HG03460 (cell line): ENCODE results near the gene C19orf53.
"Not testable (repeated sequence)": the region's sequence is repeated elsewhere in the genome, so short reads cannot be mapped to it uniquely, and the experiment has no call there.

Experiments
- ATAC-seq: cut with Tn5 transposase; IDR thresholded peaks from one replicate; pipeline ENCODE4 v1.9.1; 2021; ENCODE audit not compliant: unreplicated experiment

C19orf53 gene

DNA sequence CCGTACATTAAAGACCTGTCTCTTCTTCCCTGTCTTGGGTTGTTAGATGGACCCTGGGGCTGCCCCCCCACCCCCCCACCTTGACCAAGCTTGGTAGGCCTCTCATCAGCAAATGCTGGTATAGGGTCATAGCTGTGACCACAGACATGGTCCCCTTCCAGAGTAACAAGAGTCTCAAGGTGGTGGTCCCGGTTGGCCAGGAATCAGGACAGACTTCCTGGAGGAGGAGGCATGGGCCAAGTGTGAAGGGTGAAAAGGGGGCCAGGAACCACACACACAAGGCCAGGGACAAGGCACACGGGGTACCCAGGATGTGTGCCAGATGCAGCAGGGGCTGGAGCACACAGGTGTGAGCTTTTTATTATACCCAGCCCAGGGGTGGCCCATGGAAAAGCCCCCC, 11.0 kb upstream of the C19orf53 start:
- ATAC-seq: no peak

DNA sequence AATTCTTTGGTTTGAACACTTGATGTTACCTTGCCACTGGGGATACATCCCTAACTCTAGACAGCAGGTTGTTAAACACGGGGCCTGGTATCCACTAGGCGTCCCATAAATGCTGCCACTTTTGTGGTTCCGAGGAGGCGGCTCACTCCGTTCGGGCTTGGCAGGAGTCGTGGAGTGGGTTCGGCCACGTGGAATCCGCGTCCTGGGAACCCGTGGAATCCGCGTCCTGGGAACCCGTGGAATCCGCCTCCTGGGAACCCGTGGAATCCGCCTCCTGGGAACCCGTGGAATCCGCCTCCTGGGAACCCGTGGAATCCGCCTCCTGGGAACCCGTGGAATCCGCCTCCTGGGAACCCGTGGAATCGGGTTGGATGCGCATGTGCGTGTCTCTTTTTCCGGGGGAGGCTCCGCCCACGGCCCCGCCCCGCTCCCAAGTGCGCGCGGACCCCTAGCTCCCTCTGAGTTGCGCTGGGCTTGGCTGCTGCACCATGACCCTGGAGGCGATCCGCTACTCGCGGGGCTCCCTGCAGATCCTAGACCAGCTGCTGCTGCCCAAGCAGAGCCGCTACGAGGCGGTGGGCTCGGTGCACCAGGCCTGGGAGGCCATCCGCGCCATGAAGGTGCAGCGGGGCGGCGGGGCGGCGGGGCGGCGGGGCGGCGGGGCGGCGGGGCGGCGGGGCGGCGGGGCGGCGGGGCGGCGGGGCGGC, 10.0 kb upstream of the C19orf53 start, which contains the start of gene MRI1:
Gene MRI1 (plus strand): TSS at position 422 of the 707 bp plus-strand sequence. CDS start 67 bp downstream, at position 489.
- ATAC-seq: peak; percentile 49

DNA sequence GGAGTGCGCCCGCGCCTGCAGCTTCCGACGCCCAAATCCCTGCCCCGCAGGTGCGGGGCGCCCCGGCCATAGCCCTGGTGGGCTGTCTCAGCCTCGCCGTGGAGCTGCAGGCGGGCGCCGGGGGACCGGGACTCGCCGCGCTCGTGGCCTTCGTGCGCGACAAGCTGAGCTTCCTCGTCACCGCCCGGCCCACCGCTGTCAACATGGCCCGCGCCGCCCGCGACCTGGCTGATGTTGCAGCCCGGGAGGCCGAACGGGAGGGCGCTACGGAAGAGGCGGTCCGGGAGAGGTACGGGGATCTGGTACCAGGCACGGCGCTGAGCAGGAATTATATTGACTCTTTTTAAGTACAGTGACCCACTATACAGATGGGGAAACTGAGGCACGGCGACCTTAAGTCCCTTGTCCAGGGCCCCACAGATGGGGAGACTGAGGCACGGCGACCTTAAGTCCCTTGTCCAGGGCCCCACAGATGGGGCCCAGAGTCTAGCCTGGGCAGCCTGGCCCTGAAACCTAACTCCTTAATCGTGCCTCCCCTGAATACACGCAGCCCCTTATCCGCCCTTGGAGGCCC, 9.3 kb upstream of the C19orf53 start:
- ATAC-seq: no peak

DNA sequence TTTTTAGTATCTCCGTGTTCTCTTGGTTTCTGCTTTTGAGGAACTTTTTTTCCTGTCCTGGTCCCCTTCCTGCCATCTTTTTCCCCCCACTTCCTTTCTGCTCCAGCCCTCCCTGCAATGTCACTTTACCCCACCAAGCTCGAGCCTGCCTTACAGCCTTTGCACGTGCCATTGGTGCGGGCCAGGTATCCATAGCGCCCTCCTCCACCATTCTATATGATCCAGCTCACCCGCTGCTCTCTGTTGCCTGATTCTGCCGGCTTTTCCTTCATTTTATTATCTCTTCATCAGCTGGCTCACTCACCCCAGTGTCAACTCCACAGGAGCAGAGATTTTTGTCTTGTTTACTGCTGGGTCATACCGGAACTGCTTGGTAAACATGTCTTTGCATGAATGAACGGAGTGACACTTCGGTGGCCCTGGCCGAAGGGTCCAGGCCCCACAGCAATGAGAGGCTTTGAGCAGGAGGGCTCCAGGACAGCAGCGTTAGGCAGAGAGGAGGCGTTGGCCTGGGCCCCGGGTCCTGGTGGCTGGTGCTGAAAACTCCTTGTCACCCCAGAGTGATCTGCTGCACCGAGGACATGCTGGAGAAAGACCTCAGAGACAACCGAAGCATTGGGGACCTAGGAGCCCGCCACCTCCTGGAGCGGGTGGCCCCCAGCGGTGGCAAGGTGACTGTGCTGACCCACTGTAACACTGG, 8.7 kb upstream of the C19orf53 start:
- no peak for ATAC-seq

DNA sequence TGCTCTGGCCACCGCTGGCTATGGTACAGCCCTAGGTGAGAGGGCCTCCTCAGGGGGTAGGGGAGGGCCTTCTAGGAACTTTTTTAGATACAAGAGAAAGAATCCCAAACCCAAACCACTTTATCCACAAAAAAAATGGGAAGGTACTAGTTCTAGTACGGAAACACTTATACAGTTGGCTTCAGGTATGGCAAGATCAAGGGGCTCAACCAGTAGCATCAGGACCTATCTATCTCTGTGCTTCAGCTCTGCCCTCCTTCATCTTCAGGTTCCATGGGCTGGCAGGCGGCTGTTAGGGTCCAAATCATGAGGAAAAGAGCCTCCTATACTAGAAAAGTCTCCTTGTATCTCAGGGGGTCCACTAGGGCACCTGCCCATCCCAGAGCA, 8.2 kb upstream of the C19orf53 start:
- ATAC-seq: no peak

DNA sequence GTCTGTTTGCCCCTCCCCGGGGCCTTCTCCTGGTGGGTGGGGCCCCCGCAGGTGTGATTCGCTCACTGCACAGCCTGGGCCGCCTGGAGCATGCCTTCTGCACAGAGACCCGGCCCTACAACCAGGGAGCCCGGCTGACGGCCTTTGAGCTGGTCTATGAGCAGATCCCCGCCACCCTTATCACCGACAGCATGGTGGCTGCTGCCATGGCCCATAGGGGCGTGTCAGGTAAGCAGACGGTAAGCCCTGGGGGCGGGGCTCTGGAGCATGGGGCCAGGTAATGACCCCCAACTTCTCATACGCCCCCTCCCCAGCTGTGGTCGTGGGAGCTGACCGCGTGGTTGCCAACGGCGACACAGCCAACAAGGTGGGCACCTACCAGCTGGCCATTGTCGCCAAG, 5.7 kb upstream of the C19orf53 start:
- ATAC-seq: no peak

DNA sequence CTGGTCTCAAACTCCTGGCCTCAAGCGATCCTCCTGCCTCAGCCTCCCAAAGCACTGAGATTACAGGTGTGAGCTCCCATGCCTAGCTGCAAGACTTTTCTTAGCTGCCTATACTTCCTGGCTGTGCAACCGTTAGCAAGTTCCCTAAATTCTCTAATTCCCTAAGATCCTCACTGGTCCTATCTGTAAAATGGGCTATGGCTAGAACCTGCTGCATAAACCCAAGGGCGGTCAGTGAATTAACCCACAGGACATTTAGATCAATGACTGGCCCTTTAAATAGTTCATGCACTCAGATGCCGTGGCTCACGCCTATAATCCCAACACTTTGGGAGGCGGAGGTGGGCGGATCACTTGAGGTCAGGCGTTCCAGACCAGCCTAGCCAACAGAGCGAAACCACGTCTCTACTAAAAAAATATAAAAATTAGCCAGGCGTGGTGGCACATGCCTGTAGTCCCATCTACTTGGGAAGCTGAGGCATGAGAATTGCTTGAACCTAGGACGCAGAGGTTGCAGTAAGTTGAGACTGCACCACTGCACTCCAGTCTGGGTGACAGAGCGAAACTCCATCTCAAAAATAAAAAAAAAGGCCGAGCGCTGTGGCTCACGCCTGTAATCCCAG, 4.1 kb upstream of the C19orf53 start:
- no peak for ATAC-seq

DNA sequence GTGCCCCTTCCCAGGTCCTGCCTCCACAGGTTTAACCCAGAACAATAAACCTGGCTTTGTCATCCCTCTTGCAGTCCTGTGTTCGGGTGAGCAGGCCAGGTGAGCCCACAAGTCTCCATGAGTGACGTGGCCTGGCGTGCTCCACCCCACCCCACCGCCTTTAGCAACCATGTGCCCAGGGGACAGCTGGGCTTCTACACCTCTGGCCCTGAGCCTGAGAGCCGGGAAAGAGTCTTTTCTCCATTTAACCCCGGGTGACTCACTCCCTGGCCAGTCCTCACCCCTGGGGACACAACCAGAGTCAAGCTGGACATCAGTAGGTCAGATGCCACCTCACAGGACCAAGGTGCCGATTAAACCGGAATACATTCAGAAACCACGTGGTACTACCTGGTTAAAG, 4.1 kb downstream of the C19orf53 start:
- ATAC-seq: no peak

DNA sequence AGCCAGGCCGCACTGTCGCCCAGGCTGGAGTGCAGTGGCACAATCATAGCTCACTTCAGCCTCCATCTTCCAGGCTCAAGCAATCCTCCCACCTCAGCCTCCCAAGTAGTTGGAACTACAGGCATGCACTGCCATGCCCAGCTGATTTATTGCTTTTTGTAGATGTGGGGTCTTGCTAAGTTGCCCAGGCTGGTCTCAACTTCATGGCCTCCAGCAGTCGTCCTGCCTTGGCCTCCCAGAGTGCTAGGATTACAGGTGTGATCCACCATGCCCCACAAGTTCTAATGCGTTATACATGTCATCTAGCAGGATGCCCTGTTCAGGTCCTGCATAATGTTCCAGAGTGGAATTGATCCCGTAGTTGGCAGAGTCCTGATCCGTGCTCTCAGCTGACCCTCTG, 4.6 kb downstream of the C19orf53 start:
- ATAC-seq: no peak

DNA sequence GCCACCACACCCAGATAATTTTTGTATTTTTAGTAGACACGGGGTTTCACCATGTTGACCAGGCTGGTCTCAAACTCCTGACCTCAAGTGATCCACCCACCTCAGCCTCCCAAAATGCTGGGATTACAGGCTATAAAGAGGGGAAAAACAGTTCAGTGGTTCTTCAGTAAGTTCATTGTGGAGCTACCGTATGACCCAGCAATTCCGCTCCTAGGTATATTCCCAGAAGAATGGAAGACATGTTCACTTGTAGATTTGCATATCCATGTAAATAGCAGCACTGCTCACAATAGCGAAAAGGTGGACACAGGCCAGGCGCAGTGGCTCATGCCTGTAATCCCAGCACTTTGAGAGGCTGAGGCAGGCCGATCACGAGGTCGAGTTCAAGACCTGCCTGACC, 5.5 kb downstream of the C19orf53 start:
- not testable (repeated sequence) for ATAC-seq

DNA sequence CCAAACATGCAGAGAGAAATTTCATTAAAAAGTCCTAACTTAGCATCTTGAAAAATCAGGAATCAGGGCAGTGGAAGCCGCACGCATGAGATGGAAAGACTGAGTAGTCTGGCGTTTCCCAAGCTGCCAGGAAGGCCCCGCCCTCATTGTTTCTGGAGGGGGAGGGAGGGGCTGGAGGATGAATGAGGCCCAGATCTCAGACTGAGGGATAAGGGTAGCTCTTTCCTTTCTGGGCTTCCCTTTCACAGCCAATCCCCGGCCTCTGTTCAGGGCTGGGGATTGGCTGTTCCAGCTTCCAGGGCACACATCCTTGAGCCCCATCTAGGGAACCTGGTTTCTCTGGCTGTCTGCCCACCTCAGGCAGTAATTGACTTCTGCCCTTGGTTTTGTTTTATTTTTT, 7.3 kb downstream of the C19orf53 start:
- no peak for ATAC-seq

DNA sequence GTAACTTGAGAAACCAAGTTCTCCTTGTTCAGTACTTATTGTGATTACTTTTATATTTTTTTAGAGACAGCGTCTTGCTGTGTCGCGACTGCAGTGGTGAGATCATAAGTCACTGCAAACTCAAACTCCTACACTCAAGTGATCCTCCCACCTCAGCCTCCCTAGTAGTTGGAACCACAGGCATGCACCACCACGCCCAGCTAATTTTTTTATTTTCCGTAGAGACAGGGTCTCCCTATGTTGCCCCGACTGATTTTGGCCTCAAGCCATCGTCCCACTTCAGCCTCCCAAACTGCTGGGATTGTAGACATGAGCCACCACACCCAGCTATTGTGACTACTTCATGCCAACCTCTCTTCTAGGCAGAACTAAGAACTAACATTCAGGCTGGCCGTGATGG, 8.3 kb downstream of the C19orf53 start:
- no peak for ATAC-seq

DNA sequence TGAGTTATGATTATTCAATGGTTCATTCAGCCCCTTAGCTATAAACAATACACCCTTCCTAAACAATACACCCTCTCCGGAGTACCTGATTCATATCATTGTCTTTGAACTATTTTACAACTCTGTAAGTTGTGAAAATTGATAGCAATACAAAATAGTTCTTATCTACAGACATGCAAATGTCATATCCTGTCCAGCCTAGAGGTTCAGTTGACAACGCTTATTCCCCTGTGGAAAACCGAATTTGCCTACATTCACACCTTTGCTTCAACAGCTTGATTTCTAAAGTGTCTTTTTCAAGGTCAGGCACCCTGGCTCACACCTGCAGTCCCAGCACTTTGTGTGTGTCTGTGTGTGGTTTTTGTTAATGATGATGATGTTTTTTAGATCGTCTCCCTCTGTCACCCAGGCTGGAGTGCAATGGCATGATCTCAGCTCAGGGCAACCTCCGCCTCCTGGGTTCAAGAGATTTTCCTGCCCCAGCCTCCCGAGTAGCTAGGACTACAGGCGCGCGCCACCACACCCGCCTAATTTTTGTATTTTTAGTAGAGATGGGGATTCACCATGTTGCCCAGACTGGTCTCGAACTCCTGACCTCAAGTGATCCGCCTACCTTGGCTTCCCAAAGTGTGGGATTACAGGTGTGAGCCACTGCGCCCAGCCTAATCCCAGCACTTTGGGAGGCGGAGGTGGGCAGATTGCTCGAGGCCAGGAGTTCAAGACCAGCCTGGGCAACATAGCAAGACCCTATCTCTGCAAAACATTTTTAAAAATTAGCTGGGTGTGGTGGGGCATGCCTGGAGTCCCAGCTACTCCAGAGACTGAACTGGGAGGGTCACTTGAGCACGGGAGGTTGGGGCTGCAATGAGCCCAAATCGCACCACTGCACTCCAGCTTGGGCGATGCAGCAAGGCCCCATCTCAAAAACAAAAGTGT, 9.6 kb downstream of the C19orf53 start:
- ATAC-seq: no peak

DNA sequence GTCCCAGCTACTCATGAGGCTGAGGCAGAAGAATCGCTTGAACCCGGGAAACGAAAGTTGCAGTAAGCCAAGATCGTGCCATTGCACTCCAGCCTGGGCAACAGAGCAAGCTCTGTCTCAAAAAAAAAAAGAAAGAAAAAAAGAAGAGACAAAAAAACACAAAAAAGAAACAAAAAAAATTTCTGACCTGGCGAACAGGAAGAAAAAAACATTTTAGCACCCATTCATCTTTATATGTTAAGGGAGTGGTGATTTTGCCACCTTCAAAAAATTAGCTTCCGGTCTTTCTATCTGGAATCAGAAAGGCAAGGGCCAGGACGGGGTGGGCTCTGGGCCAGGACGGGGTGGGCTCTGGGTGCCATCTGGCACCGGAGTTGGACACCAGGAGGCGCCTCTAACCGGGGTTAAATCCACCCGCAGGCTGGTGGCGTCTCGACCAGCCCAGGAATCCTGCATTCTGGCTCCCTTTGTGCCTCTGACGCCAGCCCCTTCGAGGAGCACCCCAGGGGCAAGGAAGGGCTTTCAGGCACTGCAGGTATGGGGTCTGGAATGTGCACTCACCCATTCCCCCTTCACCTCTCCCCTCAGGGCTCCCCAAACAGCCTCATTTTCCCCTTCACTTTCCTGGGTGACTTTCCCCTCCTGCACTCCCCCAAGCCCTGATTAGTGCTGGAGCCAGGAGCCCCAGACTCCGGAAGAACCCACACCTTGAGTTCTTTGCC, 10.6 kb downstream of the C19orf53 start:
- no peak for ATAC-seq

DNA sequence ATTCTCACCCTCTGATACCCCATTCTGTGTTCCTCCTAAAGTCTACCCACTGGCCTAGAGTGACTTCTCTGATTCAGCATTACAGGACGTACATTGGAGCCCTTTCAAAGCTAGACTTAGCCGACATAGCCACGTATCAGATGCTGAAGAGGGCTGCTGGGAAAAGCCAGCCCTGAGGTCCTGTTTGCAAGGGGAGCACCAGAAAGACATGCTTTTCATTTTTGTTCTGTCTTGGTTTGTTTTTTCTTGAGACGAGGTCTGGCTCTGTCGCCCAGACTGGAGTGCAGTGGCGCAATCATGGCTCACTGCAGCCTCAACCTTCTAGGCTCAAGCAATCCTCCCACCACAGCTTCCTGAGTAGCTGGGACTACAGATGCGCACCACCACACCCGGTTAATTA, 14.7 kb downstream of the C19orf53 start:
- no peak for ATAC-seq

DNA sequence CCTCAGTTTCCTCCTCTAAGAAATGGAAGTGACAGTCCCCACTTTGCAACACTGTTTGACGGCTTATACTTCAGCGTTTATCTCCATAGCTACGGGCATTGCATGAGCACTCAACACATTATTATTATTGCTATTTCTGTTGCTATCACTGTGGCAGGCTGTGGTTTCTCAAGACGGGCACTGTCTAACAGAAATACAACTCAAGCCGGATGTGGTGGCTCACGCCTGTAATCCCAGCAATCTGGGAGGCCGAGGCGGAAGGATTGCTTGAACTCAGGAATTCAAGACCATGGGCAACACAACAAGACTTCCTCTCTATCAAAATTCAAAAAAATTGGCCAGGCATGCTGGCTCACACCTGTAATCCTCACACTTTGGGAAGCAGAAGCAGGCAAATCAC, 16.1 kb downstream of the C19orf53 start:
- ATAC-seq: no peak

DNA sequence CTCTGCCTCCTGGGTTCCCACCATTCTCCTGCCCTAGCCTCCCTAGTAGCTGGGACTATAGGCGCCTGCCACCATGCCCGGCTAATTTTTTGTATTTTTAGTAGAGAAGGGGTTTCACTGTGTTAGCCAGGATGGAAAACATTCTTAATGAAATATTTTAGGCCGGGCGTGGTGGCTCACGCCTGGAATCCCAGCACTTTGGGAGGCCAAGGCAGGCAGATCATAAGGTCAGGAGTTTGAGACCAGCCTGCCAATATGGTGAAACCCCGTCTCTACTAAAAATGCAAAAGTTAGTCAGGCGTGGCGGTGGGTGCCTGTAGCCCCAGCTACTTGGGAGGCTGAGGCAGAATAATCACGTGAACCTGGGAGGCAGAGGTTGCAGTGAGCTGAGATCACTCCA, 19.1 kb downstream of the C19orf53 start:
- ATAC-seq: not testable (repeated sequence)

DNA sequence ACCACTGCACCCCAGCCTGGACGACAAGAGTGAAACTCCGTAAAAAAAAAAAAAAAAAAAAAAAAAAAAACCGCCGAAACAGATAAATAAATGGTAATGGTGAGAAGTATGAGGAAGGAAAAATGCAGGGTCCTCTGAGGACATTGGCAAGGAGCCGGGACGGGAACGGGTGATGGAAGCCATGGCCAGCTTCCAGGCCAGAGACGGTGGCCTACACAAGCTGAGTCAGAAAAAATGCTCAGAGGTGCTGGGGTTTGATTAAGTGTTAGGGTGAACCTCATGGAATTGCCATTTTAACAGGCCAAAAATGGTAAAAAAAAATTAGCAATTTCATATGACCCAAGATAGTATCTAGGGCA, 20.1 kb downstream of the C19orf53 start:
- ATAC-seq: no peak

DNA sequence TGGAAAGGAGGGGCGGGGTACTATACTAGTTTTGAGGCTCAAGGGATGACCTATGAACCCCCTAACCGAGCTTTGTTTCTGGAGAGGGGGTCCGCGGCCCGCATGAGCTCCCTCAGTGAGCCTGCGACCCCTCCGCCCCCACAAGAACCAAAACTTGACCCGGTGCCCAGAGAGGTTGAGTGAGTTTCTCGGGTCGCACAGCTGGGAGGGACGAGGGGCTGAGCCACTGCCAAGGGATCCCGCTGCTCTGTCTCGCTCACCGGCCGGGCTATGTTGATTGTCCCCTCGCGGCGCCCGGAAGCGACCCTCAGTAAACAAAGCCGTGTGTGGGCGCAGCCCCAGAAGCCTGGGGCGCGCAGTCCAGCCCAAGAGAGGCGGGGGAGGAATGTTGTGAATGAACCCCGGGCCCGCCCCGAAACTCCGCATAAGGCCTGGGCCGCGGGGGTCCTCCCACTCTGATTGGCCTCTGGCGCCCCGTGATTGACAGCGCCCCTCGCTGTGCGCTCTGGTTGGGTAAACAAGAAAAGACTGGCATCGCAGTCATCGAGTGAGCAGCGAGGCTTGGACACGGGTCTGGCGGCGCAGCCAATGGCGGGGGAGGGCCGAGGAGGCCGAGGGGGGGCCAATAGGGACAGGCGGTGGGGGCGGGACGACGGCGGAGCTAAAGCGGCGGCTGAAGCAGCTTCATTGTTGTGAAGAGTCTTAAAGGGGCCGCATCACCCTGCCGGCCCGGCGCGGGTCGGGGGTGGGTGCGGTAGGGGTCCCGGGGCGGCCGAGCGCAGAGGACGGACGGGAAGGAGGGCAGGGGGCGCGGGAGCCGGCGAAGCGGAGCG, 20.7 kb downstream of the C19orf53 start, which contains the start of gene ZSWIM4:
Gene ZSWIM4 (plus strand): TSS at position 687 of the 833 bp plus-strand sequence. CDS start 206 bp downstream, outside the sequence.
- peak; percentile 92 for ATAC-seq
